ENCODE data around the gene GPRC5A. TPM values are rescaled to one million over a fixed set of nuclear protein-coding genes. Genes with fewer than 3 reads are reported as not detected.
"Not testable (repeated sequence)": the region's sequence is repeated elsewhere in the genome, so short reads cannot be mapped to it uniquely, and the experiment has no call there.

Gene GPRC5A
- 3.4 TPM for total RNA-seq (ENCODE audit: unreplicated experiment)
- long read RNA-seq, full-length matches to known transcripts: 1 of 1 reads
- long read RNA-seq, partial matches to known transcripts: 0 of 1 reads
- long read RNA-seq, other reads (novel, unspliced or antisense): 0 of 1 reads

- no peaks in the 10 kb centered on the region for H3K9me3 Mint-ChIP-seq (ENCODE audit: unreplicated experiment)
- peaks cover 7% of the 10 kb centered on the region for H3K4me1 Mint-ChIP-seq (ENCODE audit: unreplicated experiment)
- no peak for TF ChIP-seq CTCF (IDR thresholded peaks at IDR 0.05; ENCODE audit: unreplicated experiment)
- peaks cover 3% of the 10 kb centered on the region for H3K27me3 Mint-ChIP-seq (ENCODE audit: unreplicated experiment)
- peak; percentile 26 for DNase-seq (ENCODE audit: low spot score)
- no peaks in the 10 kb centered on the region for H3K36me3 Mint-ChIP-seq (ENCODE audit: low read depth, unreplicated experiment)
- H3K27ac Mint-ChIP-seq (ENCODE audit: unreplicated experiment): peak within 1 kb of the TSS; percentile 57
- peak within 1 kb of the TSS; percentile 84 for H3K4me3 Mint-ChIP-seq (ENCODE audit: unreplicated experiment)
Measured at GRCh38 chr12:12891080-12891880, at the start of gene GPRC5A. TSS of gene GPRC5A (plus strand) at chr12:12891562. CDS start at chr12:12908250, 16,688 bp downstream.

- Mint-ChIP-seq H3K36me3 (ENCODE audit: low read depth, unreplicated experiment) (peaks cover 4% of the 10 kb centered on the region), H3K27me3 (ENCODE audit: unreplicated experiment) (peaks cover 3% of the 10 kb centered on the region), H3K9me3 (ENCODE audit: unreplicated experiment) (no peaks in the 10 kb centered on the region), H3K27ac (ENCODE audit: unreplicated experiment) (no peak overlapping the region), H3K4me3 (ENCODE audit: unreplicated experiment) (no peak overlapping the region), H3K4me1 (ENCODE audit: unreplicated experiment) (no peaks in the 10 kb centered on the region)
- DNase-seq (ENCODE audit: low spot score): no peak
- no peak for TF ChIP-seq CTCF (IDR thresholded peaks at IDR 0.05; ENCODE audit: unreplicated experiment)
Measured at GRCh38 chr12:12845794-12846243, 45.5 kb upstream of the GPRC5A start.

- H3K27me3 Mint-ChIP-seq (ENCODE audit: unreplicated experiment); H3K36me3 Mint-ChIP-seq (ENCODE audit: low read depth, unreplicated experiment); H3K4me1 Mint-ChIP-seq (ENCODE audit: unreplicated experiment); H3K4me3 Mint-ChIP-seq (ENCODE audit: unreplicated experiment); DNase-seq (ENCODE audit: low spot score); H3K9me3 Mint-ChIP-seq (ENCODE audit: unreplicated experiment); H3K27ac Mint-ChIP-seq (ENCODE audit: unreplicated experiment): not testable (repeated sequence)
Measured at GRCh38 chr12:12846780-12847179, 44.6 kb upstream of the GPRC5A start.

GRCh38 chr12:12853435-12853834, 37.9 kb upstream of the GPRC5A start:
- Mint-ChIP-seq H3K27me3 (ENCODE audit: unreplicated experiment) (peaks cover 1% of the 10 kb centered on the region), H3K27ac (ENCODE audit: unreplicated experiment) (no peak overlapping the region), H3K4me1 (ENCODE audit: unreplicated experiment) (no peaks in the 10 kb centered on the region), H3K4me3 (ENCODE audit: unreplicated experiment) (no peak overlapping the region), H3K9me3 (ENCODE audit: unreplicated experiment) (no peaks in the 10 kb centered on the region), H3K36me3 (ENCODE audit: low read depth, unreplicated experiment) (peaks cover 4% of the 10 kb centered on the region)
- no peak for DNase-seq (ENCODE audit: low spot score)
- TF ChIP-seq CTCF (IDR thresholded peaks at IDR 0.05; ENCODE audit: unreplicated experiment): no peak

GRCh38 chr12:12859690-12860089, 31.7 kb upstream of the GPRC5A start:
- Mint-ChIP-seq H3K4me1 (ENCODE audit: unreplicated experiment) (peaks cover 7% of the 10 kb centered on the region), H3K9me3 (ENCODE audit: unreplicated experiment) (no peaks in the 10 kb centered on the region), H3K36me3 (ENCODE audit: low read depth, unreplicated experiment) (peaks cover 3% of the 10 kb centered on the region), H3K27ac (ENCODE audit: unreplicated experiment) (no peak overlapping the region), H3K4me3 (ENCODE audit: unreplicated experiment) (no peak overlapping the region), H3K27me3 (ENCODE audit: unreplicated experiment) (peaks cover 1% of the 10 kb centered on the region)
- TF ChIP-seq CTCF (IDR thresholded peaks at IDR 0.05; ENCODE audit: unreplicated experiment): no peak
- no peak for DNase-seq (ENCODE audit: low spot score)

All from endothelial cell (in vitro differentiated cells).